Stomach (tissue), 4 donors: ENCODE data around the gene NCK2.

Experiments used
- CTCF ChIP-seq, 7 experiments: fragments of 450-650 bp in 4 of 7; fragments of 200-600 bp in 3 of 7; sonication (generic) in 3 of 7; IDR thresholded peaks; one replicate each; pipeline ENCODE4 v1.5.1; 2016 to 2019; ENCODE audit warnings: antibody characterized with exemption in 7 of 7, control low read depth in 2 of 7, mild to moderate bottlenecking in 1 of 7
- POLR2A ChIP-seq, 4 donors: fragments of 450-650 bp; IDR thresholded peaks; one replicate each; pipeline ENCODE4 v1.6.1; 2016; ENCODE audit warnings: antibody characterized with exemption in 4 of 4, control low read depth in 2 of 4, mild to moderate bottlenecking in 1 of 4, moderate library complexity in 1 of 4
- POLR2AphosphoS5 ChIP-seq, 3 donors: sonication (generic); formaldehyde crosslinking; IDR thresholded peaks; one replicate each; pipeline ENCODE4 v1.6.1; 2016; ENCODE audit warnings: antibody characterized with exemption in 3 of 3

DNA sequence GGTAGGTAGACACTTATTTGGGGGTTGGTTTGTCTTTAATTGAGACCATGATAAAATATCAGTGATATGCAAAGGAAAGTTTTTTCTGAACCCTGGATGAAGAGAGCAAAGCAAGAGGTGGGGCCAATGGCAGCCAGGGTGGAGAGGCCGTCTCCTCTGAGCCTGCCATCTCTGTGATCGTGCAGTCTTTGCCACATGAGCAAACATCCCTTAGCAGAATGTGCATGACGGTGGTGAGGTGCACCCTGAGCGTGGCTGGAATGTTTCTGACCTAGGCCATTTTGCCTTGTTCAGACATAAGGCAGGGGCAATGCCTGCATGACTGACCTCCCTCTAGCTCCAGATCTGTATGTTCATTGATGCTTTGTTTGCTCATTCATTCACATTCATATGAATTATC lies 6.0 kb downstream of the NCK2 start:
- TF ChIP-seq CTCF (IDR thresholded peaks at IDR 0.05) (no peak), POLR2A (IDR thresholded peaks at IDR 0.05) (no peak), POLR2AphosphoS5 (IDR thresholded peaks at IDR 0.05) (no peak)
